GM23248 (cell line): Measurements from ENCODE around the gene MAGEA12.
"Not testable (repeated sequence)": the region's sequence is repeated elsewhere in the genome, so short reads cannot be mapped to it uniquely, and the experiment has no call there.

ENCODE experiments used
- EZH2 ChIP-seq: fragments of 200-600 bp; sonication (generic); IDR thresholded peaks from 2 replicates; pipeline ENCODE4 v1.6.1; 2018; ENCODE audit warnings: antibody characterized with exemption, mild to moderate bottlenecking; ENCODE audit not compliant: insufficient read depth, poor library complexity, severe bottlenecking
- EZH2phosphoT487 ChIP-seq: fragments of 200-600 bp; sonication (generic); IDR thresholded peaks from 2 replicates; pipeline ENCODE4 v1.6.1; 2018; ENCODE audit warnings: antibody characterized with exemption, moderate library complexity, mild to moderate bottlenecking, low read depth; ENCODE audit not compliant: insufficient read depth

DNA sequence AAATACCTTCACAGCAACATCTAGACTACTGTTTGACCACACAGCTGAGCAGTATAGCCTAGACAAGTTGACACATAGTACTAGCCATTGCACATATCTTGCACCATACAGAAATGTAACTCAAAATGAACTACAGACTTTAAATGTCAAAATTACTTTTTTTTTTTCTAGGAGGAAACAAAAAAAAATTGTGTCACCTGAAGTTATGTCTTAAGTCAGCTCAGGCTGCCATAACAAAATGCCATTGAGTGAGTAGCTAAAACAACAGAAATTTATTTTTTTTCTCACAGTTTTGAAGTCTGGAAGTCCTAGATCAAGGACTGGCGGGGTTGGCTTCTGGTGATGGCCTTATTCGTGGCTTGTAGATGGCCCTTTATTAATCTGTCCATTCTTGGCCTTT, 24.4 kb upstream of the MAGEA12 start, which contains the start of gene CSAG2:
- not testable (repeated sequence) for TF ChIP-seq EZH2, EZH2phosphoT487
